HK-2 (cell line): ENCODE data around the gene MKRN1.
"Not testable (repeated sequence)": the region's sequence is repeated elsewhere in the genome, so short reads cannot be mapped to it uniquely, and the experiment has no call there.

Experiments
- DNase-seq: peaks from one replicate; pipeline ENCODE4 v3.0.0-alpha.2; 2018; ENCODE audit not compliant: unreplicated experiment

The MKRN1 gene

GRCh38 chr7:140440593-140440992 is 38.7 kb downstream of the MKRN1 start:
- no peak for DNase-seq

- no peak for DNase-seq
Measured at GRCh38 chr7:140439359-140439758, 39.9 kb downstream of the MKRN1 start.

GRCh38 chr7:140435252-140435895 is 43.9 kb downstream of the MKRN1 start:
- DNase-seq = no peak

GRCh38 chr7:140433396-140433795 is 45.9 kb downstream of the MKRN1 start:
- no peak for DNase-seq

GRCh38 chr7:140426130-140426529 is 53.2 kb downstream of the MKRN1 start:
- no peak for DNase-seq

GRCh38 chr7:140425718-140426117 is 53.6 kb downstream of the MKRN1 start:
- DNase-seq = no peak

- no peak for DNase-seq
Measured at GRCh38 chr7:140423501-140423900, 55.8 kb downstream of the MKRN1 start.

- DNase-seq = no peak
Measured at GRCh38 chr7:140421521-140421920, 57.8 kb downstream of the MKRN1 start.

- DNase-seq = no peak
Measured at GRCh38 chr7:140418653-140419052, 60.7 kb downstream of the MKRN1 start.

- not testable (repeated sequence) for DNase-seq
Measured at GRCh38 chr7:140418156-140418472, 61.2 kb downstream of the MKRN1 start.

- DNase-seq = no peak
Measured at GRCh38 chr7:140417456-140418155, 61.7 kb downstream of the MKRN1 start.

GRCh38 chr7:140416560-140416959 is 62.7 kb downstream of the MKRN1 start:
- no peak for DNase-seq

- DNase-seq = not testable (repeated sequence)
Measured at GRCh38 chr7:140415816-140416215, 63.5 kb downstream of the MKRN1 start.

GRCh38 chr7:140415361-140415760 is 63.9 kb downstream of the MKRN1 start:
- no peak for DNase-seq

GRCh38 chr7:140404565-140405065 is 74.7 kb downstream of the MKRN1 start:
- peak; percentile 62 for DNase-seq

GRCh38 chr7:140403878-140404564 is 75.3 kb downstream of the MKRN1 start, which contains the start of gene RAB19:
TSS of gene RAB19 (plus strand) at chr7:140404058. CDS start at chr7:140407647, 3,589 bp downstream.
- peak; percentile 41 for DNase-seq
